Caco-2 (cell line): ENCODE measurements around the gene CTIF. TPM values are rescaled to one million over a fixed set of nuclear protein-coding genes. Genes with fewer than 3 reads are reported as not detected.
A peak's percentile ranks its signal among the peaks of the same experiment; 100 is the strongest.

ENCODE experiments used
- BruUV-seq: library from RNA; stranded (reverse); fragments of 400-500 nt; replicated peaks from 2 replicates; lab custom pipeline; 2021; lab: Mats Ljungman, UMichigan
- CTCF ChIA-PET: fragments of 300-600 bp; sonication (Branson Sonifier 250); formaldehyde crosslinking; loops from one replicate; lab custom pipeline; 2022; ENCODE audit warnings: antibody characterized with exemption; lab: Charles Lee
- POLR2A ChIA-PET: fragments of 300-600 bp; sonication (Branson Sonifier 250); formaldehyde crosslinking; loops from one replicate; lab custom pipeline; 2022; ENCODE audit warnings: antibody characterized with exemption; lab: Charles Lee
- DNase-seq, 2 experiments: peaks; one replicate each; pipeline versions ENCODE4 v3.0.0 to v3.0.0-alpha.2; 2020 to 2022
- H3K27me3 ChIP-seq: replicated peaks from 2 replicates; pipeline ENCODE4 v1.6.0; 2011; ENCODE audit warnings: low read length; ENCODE audit not compliant: control insufficient read depth, insufficient read depth
- H3K36me3 ChIP-seq: 2 replicates; pipeline ENCODE4 v1.5.1; 2011; ENCODE audit warnings: low read length; ENCODE audit not compliant: control insufficient read depth, insufficient read depth
- H3K4me1 ChIP-seq: fragments of 250-450 bp; sonication (Bioruptor Pico); 2 replicates; pipeline ENCODE4 v1.5.1; 2020; ENCODE audit warnings: mild to moderate bottlenecking
- H3K4me3 ChIP-seq: 2 replicates; pipeline ENCODE4 v1.5.1; 2011; ENCODE audit warnings: low read depth, mild to moderate bottlenecking, control low read depth, low read length
- H3K9me3 ChIP-seq: fragments of 250-450 bp; sonication (Bioruptor Pico); 2 replicates; pipeline ENCODE4 v1.5.1; 2020; ENCODE audit warnings: mild to moderate bottlenecking, moderate library complexity
- H3K27ac Mint-ChIP-seq: one replicate; pipeline ENCODE4 v1.8.0; 2022; ENCODE audit warnings: mixed read lengths; ENCODE audit not compliant: unreplicated experiment
- H3K27me3 Mint-ChIP-seq: one replicate; pipeline ENCODE4 v1.8.0; 2022; ENCODE audit warnings: mixed read lengths; ENCODE audit not compliant: insufficient read depth, unreplicated experiment
- H3K36me3 Mint-ChIP-seq: one replicate; pipeline ENCODE4 v1.8.0; 2022; ENCODE audit warnings: mild to moderate bottlenecking, mixed read lengths; ENCODE audit not compliant: insufficient read depth, unreplicated experiment
- H3K4me1 Mint-ChIP-seq: one replicate; pipeline ENCODE4 v1.8.0; 2022; ENCODE audit warnings: low read depth, mixed read lengths; ENCODE audit not compliant: unreplicated experiment
- H3K4me3 Mint-ChIP-seq: one replicate; pipeline ENCODE4 v1.8.0; 2022; ENCODE audit warnings: mild to moderate bottlenecking, moderate library complexity, mixed read lengths; ENCODE audit not compliant: unreplicated experiment
- H3K9me3 Mint-ChIP-seq: one replicate; pipeline ENCODE4 v1.8.0; 2022; ENCODE audit warnings: mixed read lengths; ENCODE audit not compliant: unreplicated experiment
- CTCF ChIP-seq, 2 experiments: fragments of 200-600 bp in 1 of 2; IDR thresholded peaks; 1 replicate in 1 of 2; 2 replicates in 1 of 2; pipeline versions ENCODE4 v1.5.1 to v1.8.0; 2011 to 2022; ENCODE audit warnings: antibody characterized with exemption in 1 of 2, control low read depth in 1 of 2, inconsistent platforms in 1 of 2, low read depth in 1 of 2, low read length in 1 of 2, mild to moderate bottlenecking in 1 of 2, moderate library complexity in 1 of 2; ENCODE audit not compliant: insufficient read depth in 1 of 2, severe bottlenecking in 1 of 2, unreplicated experiment in 1 of 2
- intact Hi-C: fragments of 100-400 bp; cut with micrococcal nuclease; formaldehyde crosslinking; loops from one replicate; pipeline ENCODE4 v1.10.0; 2022; ENCODE audit not compliant: unreplicated experiment
- total RNA-seq: library from RNA; stranded (reverse); gene quantifications from 2 replicates; pipeline ENCODE4 v1.2.3, GENCODE V29; 2022

Gene CTIF
- total RNA-seq, 1 experiment from 2014 or later, result 19.9 TPM

GRCh38 chr18:48790226-48790863 is 251.5 kb downstream of the CTIF start:
- no peak for DNase-seq
- H3K27ac Mint-ChIP-seq, result no peak overlapping the region
- peaks cover 8% of the 10 kb centered on the region for H3K36me3 Mint-ChIP-seq
- no peaks in the 10 kb centered on the region for H3K27me3 ChIP-seq
- POLR2A ChIA-PET, result no interaction called here
- no peaks in the 10 kb centered on the region for H3K4me1 Mint-ChIP-seq
- no TSS peak for BruUV-seq
- peaks cover 6% of the 10 kb centered on the region for H3K9me3 Mint-ChIP-seq
- H3K4me3 Mint-ChIP-seq, result no peak overlapping the region
- H3K27me3 Mint-ChIP-seq, result no peaks in the 10 kb centered on the region
- TF ChIP-seq CTCF (IDR thresholded peaks at IDR 0.05; ENCODE audit: insufficient read depth in 1 of 2, low read depth in 1 of 2, low read length in 1 of 2, severe bottlenecking in 1 of 2, unreplicated experiment in 1 of 2), result no peak
- H3K9me3 ChIP-seq, result no peaks in the 10 kb centered on the region
- no peaks in the 10 kb centered on the region for H3K36me3 ChIP-seq
- CTCF ChIA-PET, result no interaction called here
- H3K4me3 ChIP-seq, result no peak overlapping the region
- no peaks in the 10 kb centered on the region for H3K4me1 ChIP-seq
- intact Hi-C loops, result no loop called here

- H3K27me3 Mint-ChIP-seq, result no peaks in the 10 kb centered on the region
- no peaks in the 10 kb centered on the region for H3K4me1 ChIP-seq
- H3K36me3 Mint-ChIP-seq, result peaks cover 8% of the 10 kb centered on the region
- no peaks in the 10 kb centered on the region for H3K27me3 ChIP-seq
- BruUV-seq, result no TSS peak
- ChIA-PET POLR2A (no interaction called here), CTCF (no interaction called here)
- H3K27ac Mint-ChIP-seq, result peak overlapping the region; percentile 42
- H3K4me1 Mint-ChIP-seq, result no peaks in the 10 kb centered on the region
- H3K9me3 Mint-ChIP-seq, result peaks cover 6% of the 10 kb centered on the region
- no peak for DNase-seq
- no peak for TF ChIP-seq CTCF (IDR thresholded peaks at IDR 0.05; ENCODE audit: insufficient read depth in 1 of 2, low read depth in 1 of 2, low read length in 1 of 2, severe bottlenecking in 1 of 2, unreplicated experiment in 1 of 2)
- H3K9me3 ChIP-seq, result no peaks in the 10 kb centered on the region
- intact Hi-C loops, result no loop called here
- no peak overlapping the region for H3K4me3 ChIP-seq
- H3K4me3 Mint-ChIP-seq, result no peak overlapping the region
- no peaks in the 10 kb centered on the region for H3K36me3 ChIP-seq
These were observed 252.2 kb downstream of the CTIF start for GRCh38 chr18:48790869-48791635.

- H3K9me3 Mint-ChIP-seq, result peaks cover 6% of the 10 kb centered on the region
- ChIA-PET POLR2A (no interaction called here), CTCF (no interaction called here)
- Histone ChIP-seq H3K4me3 (no peak overlapping the region), H3K4me1 (no peaks in the 10 kb centered on the region), H3K9me3 (no peaks in the 10 kb centered on the region), H3K36me3 (no peaks in the 10 kb centered on the region), H3K27me3 (no peaks in the 10 kb centered on the region)
- no peak overlapping the region for H3K4me3 Mint-ChIP-seq
- no TSS peak for BruUV-seq
- no peak for TF ChIP-seq CTCF (IDR thresholded peaks at IDR 0.05; ENCODE audit: insufficient read depth in 1 of 2, low read depth in 1 of 2, low read length in 1 of 2, severe bottlenecking in 1 of 2, unreplicated experiment in 1 of 2)
- H3K36me3 Mint-ChIP-seq, result peaks cover 8% of the 10 kb centered on the region
- intact Hi-C loops, result no loop called here
- no peaks in the 10 kb centered on the region for H3K27me3 Mint-ChIP-seq
- H3K4me1 Mint-ChIP-seq, result no peaks in the 10 kb centered on the region
- no peak for DNase-seq
- peak overlapping the region; percentile 42 for H3K27ac Mint-ChIP-seq
These were observed 252.8 kb downstream of the CTIF start for GRCh38 chr18:48791636-48792105.
